HEK293T (cell line): ENCODE results near the gene NRIP1.

Experiments
- ARNT ChIP-seq: fragments of 450-650 bp; IDR thresholded peaks from 2 replicates; pipeline ENCODE4 v1.6.1; 2017; ENCODE audit warnings: mild to moderate bottlenecking
- BHLHE40 ChIP-seq: fragments of 450-650 bp; IDR thresholded peaks from 2 replicates; pipeline ENCODE4 v1.6.1; 2016; ENCODE audit warnings: mild to moderate bottlenecking, moderate library complexity, borderline replicate concordance
- CTBP1 ChIP-seq: fragments of 450-650 bp; IDR thresholded peaks from 2 replicates; pipeline ENCODE4 v1.6.1; 2016; ENCODE audit warnings: borderline replicate concordance
- ELF4 ChIP-seq: fragments of 450-650 bp; IDR thresholded peaks from 2 replicates; pipeline ENCODE4 v1.6.1; 2017; ENCODE audit warnings: antibody characterized with exemption
- FOXM1 ChIP-seq: fragments of 450-650 bp; IDR thresholded peaks from 2 replicates; pipeline ENCODE4 v1.6.1; 2017; ENCODE audit warnings: mild to moderate bottlenecking, borderline replicate concordance
- NFRKB ChIP-seq: fragments of 450-650 bp; IDR thresholded peaks from 2 replicates; pipeline ENCODE4 v1.6.1; 2016; ENCODE audit warnings: mild to moderate bottlenecking, moderate library complexity
- SUZ12 ChIP-seq: fragments of 450-650 bp; IDR thresholded peaks from 2 replicates; pipeline ENCODE4 v1.6.1; 2016; ENCODE audit warnings: mild to moderate bottlenecking

DNA sequence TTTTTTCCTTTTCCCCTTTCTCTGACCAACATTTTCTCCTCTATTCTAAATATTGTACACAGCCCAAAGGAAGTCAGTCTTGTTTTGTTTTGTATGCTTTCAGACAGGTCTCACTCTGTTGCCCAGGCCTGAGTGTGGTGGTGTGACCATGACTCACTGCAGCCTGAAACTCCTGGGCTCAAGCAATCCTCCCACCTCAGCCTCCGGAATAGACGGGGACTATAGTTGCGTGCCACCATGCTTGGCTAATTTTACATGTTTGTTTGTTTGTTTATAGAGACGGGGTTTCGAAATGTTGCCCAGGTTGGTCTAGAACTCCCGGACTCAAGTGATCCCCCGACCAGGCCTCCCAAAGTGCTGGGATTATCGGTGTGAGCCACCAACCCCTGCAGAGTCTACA lies 72.8 kb downstream of the NRIP1 start:
- TF ChIP-seq ELF4: no peak
- no peak for TF ChIP-seq SUZ12
- no peak for TF ChIP-seq FOXM1
- TF ChIP-seq ARNT: no peak
- no peak for TF ChIP-seq BHLHE40
- TF ChIP-seq CTBP1: no peak
- TF ChIP-seq NFRKB: no peak
